GM12872 (cell line): ENCODE results near the gene PI4KA.

Source experiments
- CTCF ChIP-seq: IDR thresholded peaks from 3 replicates; pipeline ENCODE4 v1.5.1; 2011; ENCODE audit warnings: low read depth, mild to moderate bottlenecking, low read length, moderate library complexity; ENCODE audit not compliant: insufficient read depth

PI4KA gene

DNA sequence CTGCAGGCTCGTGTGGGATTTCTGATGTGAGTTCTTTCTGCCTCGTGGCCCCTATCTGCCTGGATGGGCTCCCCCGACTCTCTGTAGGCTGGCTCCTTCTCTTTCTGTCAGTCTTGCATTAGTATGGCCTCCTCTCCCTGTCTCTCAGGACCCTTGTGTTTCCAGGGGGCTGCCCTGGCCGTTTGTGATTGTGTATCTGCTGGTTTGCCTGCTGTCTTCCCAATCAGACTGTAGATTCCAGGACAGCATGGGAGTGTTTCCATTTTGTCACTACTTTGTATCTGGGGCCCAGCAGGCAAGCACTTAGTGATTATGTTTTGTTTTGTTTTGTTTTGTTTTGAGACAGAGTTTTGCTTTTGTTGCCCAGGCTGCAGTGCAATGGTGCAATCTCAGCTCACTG, 25.8 kb upstream of the PI4KA start:
- TF ChIP-seq CTCF, result no peak

DNA sequence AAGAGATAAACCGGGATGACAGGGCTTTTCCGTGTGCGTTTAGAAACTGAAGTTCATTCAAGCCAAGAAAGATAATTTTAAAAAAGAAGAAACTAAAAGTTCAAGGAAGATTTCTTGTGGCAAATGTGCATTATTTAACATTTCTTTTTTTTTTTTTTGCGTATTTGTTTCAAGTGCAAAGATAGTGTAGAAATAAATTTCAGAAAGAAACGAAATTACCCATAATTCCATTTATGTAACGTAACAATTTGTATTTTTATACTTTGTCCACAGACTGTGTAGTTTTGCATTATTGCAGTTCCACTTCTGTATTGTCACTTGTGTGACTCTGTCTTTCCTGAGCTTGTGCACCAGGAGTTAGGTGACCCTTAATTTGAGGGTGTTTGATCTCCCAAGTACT, 24.2 kb upstream of the PI4KA start:
- no peak for TF ChIP-seq CTCF

- TF ChIP-seq CTCF, result no peak
Observed at GRCh38 chr22:20881869-20882815, 23.5 kb upstream of the PI4KA start.

DNA sequence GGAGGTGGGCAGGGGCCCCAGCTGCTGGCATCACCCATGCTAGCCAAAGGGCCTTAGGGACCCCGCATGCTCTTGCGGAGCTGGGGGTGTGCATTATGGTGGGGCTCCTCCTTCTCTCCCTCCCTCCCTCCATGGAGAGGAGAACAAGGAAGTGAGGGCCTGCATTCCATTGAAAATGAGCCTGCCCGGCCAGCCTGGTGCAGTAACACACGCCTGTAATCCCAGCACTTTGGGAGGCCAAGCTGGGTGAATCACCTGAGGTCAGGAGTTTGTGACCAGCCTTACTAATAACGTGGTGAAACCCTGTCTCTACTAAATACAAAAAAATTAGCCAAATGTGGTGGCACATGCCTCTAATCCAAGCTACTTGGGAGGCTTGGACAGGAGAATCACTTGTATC, 22.6 kb upstream of the PI4KA start:
- no peak for TF ChIP-seq CTCF

- no peak for TF ChIP-seq CTCF
Observed at GRCh38 chr22:20877715-20878114, 19.1 kb upstream of the PI4KA start.

DNA sequence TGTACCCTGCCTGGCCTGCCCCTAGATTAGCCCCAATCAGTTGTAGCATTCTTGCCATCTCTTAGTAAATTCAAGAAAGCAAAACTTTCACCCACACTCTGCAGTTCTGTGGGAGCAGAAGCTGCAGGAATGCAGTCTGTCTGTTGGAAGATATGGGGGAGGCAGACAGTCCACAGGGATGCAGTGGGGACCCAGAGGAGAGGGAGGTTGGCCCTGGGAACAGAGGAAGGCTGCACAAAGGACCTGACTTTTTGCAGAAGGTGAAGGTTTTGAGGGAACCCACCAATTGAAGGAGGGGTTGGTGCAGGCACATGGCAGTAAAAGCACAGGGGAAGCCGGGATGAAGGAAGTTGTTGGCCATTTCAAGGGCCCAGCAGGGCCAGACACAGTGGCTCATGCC, 16.7 kb upstream of the PI4KA start:
- TF ChIP-seq CTCF, result no peak

GRCh38 chr22:20873214-20873613, 14.6 kb upstream of the PI4KA start:
- no peak for TF ChIP-seq CTCF
